ENCODE results near the gene ANO1.
"Not testable (repeated sequence)": the region's sequence is repeated elsewhere in the genome, so short reads cannot be mapped to it uniquely, and the experiment has no call there.

The ANO1 gene

GRCh38 chr11:70194792-70195791 lies 117.0 kb downstream of the ANO1 start:
- DNase-seq: no peak

- no peak for DNase-seq
Observed at GRCh38 chr11:70200212-70200844, 122.2 kb downstream of the ANO1 start.

- DNase-seq: not testable (repeated sequence)
Observed at GRCh38 chr11:70201047-70201446, 122.9 kb downstream of the ANO1 start.

- DNase-seq: no peak
Observed at GRCh38 chr11:70201882-70202861, 124.1 kb downstream of the ANO1 start.

- DNase-seq: no peak
Observed at GRCh38 chr11:70202920-70203750, 125.0 kb downstream of the ANO1 start, which contains the start of gene FADD. TSS of gene FADD (plus strand) at chr11:70203296. CDS start at chr11:70203460, 164 bp downstream.

- no peak for DNase-seq
Observed at GRCh38 chr11:70203751-70204465, 125.8 kb downstream of the ANO1 start.

- no peak for DNase-seq
Observed at GRCh38 chr11:70204466-70204799, 126.3 kb downstream of the ANO1 start.

- no peak for DNase-seq
Observed at GRCh38 chr11:70205049-70205725, 127.1 kb downstream of the ANO1 start.

GRCh38 chr11:70205766-70206165 lies 127.6 kb downstream of the ANO1 start:
- DNase-seq: no peak

- DNase-seq: no peak
Observed at GRCh38 chr11:70206226-70206981, 128.3 kb downstream of the ANO1 start.

GRCh38 chr11:70206982-70207376 lies 128.9 kb downstream of the ANO1 start:
- DNase-seq: no peak

- DNase-seq: no peak
Observed at GRCh38 chr11:70207531-70208131, 129.5 kb downstream of the ANO1 start.

- no peak for DNase-seq
Observed at GRCh38 chr11:70209391-70209912, 131.3 kb downstream of the ANO1 start.

- DNase-seq: no peak
Observed at GRCh38 chr11:70210051-70210501, 132.0 kb downstream of the ANO1 start.

- DNase-seq: no peak
Observed at GRCh38 chr11:70210530-70210929, 132.4 kb downstream of the ANO1 start.

- no peak for DNase-seq
Observed at GRCh38 chr11:70212227-70212811, 134.2 kb downstream of the ANO1 start.

- not testable (repeated sequence) for DNase-seq
Observed at GRCh38 chr11:70217388-70217787, 139.3 kb downstream of the ANO1 start.

GRCh38 chr11:70218076-70218475 lies 140.0 kb downstream of the ANO1 start:
- DNase-seq: not testable (repeated sequence)

- DNase-seq: no peak
Observed at GRCh38 chr11:70220136-70220535, 142.0 kb downstream of the ANO1 start.

Data from cortex of kidney (tissue), 1 donor.